ENCODE data around the gene NSRP1.

DNA sequence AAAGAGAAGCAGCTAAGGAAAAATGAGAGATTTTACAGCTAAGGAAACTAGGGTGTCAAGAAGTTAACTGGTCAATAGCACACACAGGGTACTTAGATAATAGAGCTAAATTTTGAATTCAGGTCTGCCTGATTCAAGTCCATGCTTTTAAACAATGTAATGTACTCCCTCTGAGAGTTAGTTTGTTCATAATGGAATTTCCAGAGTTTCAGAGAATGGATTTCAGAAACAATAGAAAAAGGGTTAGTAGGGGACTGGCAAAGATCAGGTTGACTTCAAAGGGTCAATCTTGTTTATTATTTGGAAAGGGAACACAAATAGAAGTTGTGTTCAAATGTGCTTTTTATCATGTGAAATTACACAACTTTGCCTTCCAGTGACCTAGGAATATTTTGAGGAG is 17.9 kb downstream of the NSRP1 start:
- TF ChIP-seq, protein P1, sequence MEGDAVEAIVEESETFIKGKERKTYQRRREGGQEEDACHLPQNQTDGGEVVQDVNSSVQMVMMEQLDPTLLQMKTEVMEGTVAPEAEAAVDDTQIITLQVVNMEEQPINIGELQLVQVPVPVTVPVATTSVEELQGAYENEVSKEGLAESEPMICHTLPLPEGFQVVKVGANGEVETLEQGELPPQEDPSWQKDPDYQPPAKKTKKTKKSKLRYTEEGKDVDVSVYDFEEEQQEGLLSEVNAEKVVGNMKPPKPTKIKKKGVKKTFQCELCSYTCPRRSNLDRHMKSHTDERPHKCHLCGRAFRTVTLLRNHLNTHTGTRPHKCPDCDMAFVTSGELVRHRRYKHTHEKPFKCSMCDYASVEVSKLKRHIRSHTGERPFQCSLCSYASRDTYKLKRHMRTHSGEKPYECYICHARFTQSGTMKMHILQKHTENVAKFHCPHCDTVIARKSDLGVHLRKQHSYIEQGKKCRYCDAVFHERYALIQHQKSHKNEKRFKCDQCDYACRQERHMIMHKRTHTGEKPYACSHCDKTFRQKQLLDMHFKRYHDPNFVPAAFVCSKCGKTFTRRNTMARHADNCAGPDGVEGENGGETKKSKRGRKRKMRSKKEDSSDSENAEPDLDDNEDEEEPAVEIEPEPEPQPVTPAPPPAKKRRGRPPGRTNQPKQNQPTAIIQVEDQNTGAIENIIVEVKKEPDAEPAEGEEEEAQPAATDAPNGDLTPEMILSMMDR (conservative IDR thresholded peaks at IDR 0.05): no peak
- no peak for TF ChIP-seq EZH2 (IDR thresholded peaks at IDR 0.05; ENCODE audit: low read depth)
